Astrocyte (in vitro differentiated cells and primary cell): ENCODE results near the gene CNFN. TPM values are rescaled to one million over a fixed set of nuclear protein-coding genes. Genes with fewer than 3 reads are reported as not detected.

Source experiments
- DNase-seq: peaks from one replicate; pipeline ENCODE4 v3.0.0-alpha.2; 2010; ENCODE audit warnings: low read depth
- FAIRE-seq: peaks from 2 replicates; lab custom pipeline; 2011; peaks lifted over from hg19 to GRCh38; lab: Jason Lieb, UNC
- H2AFZ ChIP-seq: 2 replicates; pipeline ENCODE4 v1.6.0; 2012; ENCODE audit warnings: low read depth, low read length, inconsistent platforms
- H3K27ac ChIP-seq: 2 replicates; pipeline ENCODE4 v1.5.1; 2011; ENCODE audit warnings: low read depth, low read length, inconsistent platforms
- H3K27me3 ChIP-seq: 2 replicates; pipeline ENCODE4 v1.6.0; 2011; ENCODE audit warnings: low read length, inconsistent platforms; ENCODE audit not compliant: insufficient read depth
- H3K36me3 ChIP-seq: 2 replicates; pipeline ENCODE4 v1.5.1; 2011; ENCODE audit warnings: low read length, inconsistent platforms; ENCODE audit not compliant: insufficient read depth
- H3K4me1 ChIP-seq: 2 replicates; pipeline ENCODE4 v1.5.1; 2011; ENCODE audit warnings: low read length, inconsistent platforms; ENCODE audit not compliant: insufficient read depth
- H3K4me2 ChIP-seq: 2 replicates; pipeline ENCODE4 v1.6.0; 2012; ENCODE audit warnings: low read length, inconsistent platforms
- H3K4me3 ChIP-seq: 2 replicates; pipeline ENCODE4 v1.5.1; 2011; ENCODE audit warnings: low read depth, mild to moderate bottlenecking, low read length, inconsistent platforms; ENCODE audit not compliant: insufficient read depth
- H3K79me2 ChIP-seq: 2 replicates; pipeline ENCODE4 v1.6.0; 2012; ENCODE audit warnings: mild to moderate bottlenecking, low read length, inconsistent platforms; ENCODE audit not compliant: insufficient read depth
- H3K9ac ChIP-seq: 2 replicates; pipeline ENCODE4 v1.6.0; 2012; ENCODE audit warnings: mild to moderate bottlenecking, low read length, inconsistent platforms
- H3K9me3 ChIP-seq: 2 replicates; pipeline ENCODE4 v1.5.1; 2012; ENCODE audit warnings: low read depth, mild to moderate bottlenecking, low read length, inconsistent platforms; ENCODE audit not compliant: insufficient read depth
- H4K20me1 ChIP-seq: 2 replicates; pipeline ENCODE4 v1.6.0; 2012; ENCODE audit warnings: low read length, inconsistent platforms; ENCODE audit not compliant: insufficient read depth
- H3K27ac Mint-ChIP-seq: one replicate; pipeline ENCODE4 v1.8.0; 2021; ENCODE audit warnings: mild to moderate bottlenecking, mixed read lengths; ENCODE audit not compliant: unreplicated experiment
- H3K27me3 Mint-ChIP-seq: one replicate; pipeline ENCODE4 v1.8.0; 2021; ENCODE audit warnings: low read depth, mixed read lengths; ENCODE audit not compliant: unreplicated experiment
- H3K36me3 Mint-ChIP-seq: one replicate; pipeline ENCODE4 v1.8.0; 2021; ENCODE audit warnings: low read depth, mixed read lengths; ENCODE audit not compliant: unreplicated experiment
- H3K4me1 Mint-ChIP-seq: one replicate; pipeline ENCODE4 v1.8.0; 2021; ENCODE audit warnings: low read depth, mixed read lengths; ENCODE audit not compliant: unreplicated experiment
- H3K4me3 Mint-ChIP-seq: one replicate; pipeline ENCODE4 v1.8.0; 2021; ENCODE audit warnings: mild to moderate bottlenecking, moderate library complexity, mixed read lengths; ENCODE audit not compliant: unreplicated experiment
- H3K9me3 Mint-ChIP-seq: one replicate; pipeline ENCODE4 v1.8.0; 2021; ENCODE audit warnings: mild to moderate bottlenecking, mixed read lengths; ENCODE audit not compliant: unreplicated experiment
- CTCF ChIP-seq: IDR thresholded peaks from 2 replicates; pipeline ENCODE4 v1.5.1; 2011; ENCODE audit warnings: low read depth, mild to moderate bottlenecking, inconsistent platforms, low read length, moderate library complexity; ENCODE audit not compliant: insufficient read depth
- EZH2 ChIP-seq: IDR thresholded peaks from 2 replicates; pipeline ENCODE4 v1.6.1; 2012; ENCODE audit warnings: mild to moderate bottlenecking, low read length, inconsistent platforms; ENCODE audit not compliant: insufficient read depth
- total RNA-seq: library from RNA; stranded (reverse); gene quantifications from 2 replicates; pipeline ENCODE4 v1.2.1, GENCODE V29; 2021

CNFN gene
- total RNA-seq, 1 donor from 2014 or later, result 0.61 TPM

- no peaks in the 10 kb centered on the region for H3K36me3 ChIP-seq
- H3K4me1 Mint-ChIP-seq, result peaks cover 21% of the 10 kb centered on the region
- H2AFZ ChIP-seq, result no peak overlapping the region
- H3K9ac ChIP-seq, result no peak overlapping the region
- no peaks in the 10 kb centered on the region for H3K79me2 ChIP-seq
- FAIRE-seq (no peak), DNase-seq (no peak)
- no peak overlapping the region for H3K4me2 ChIP-seq
- peaks cover 11% of the 10 kb centered on the region for H4K20me1 ChIP-seq
- H3K36me3 Mint-ChIP-seq, result peaks cover 3% of the 10 kb centered on the region
- peaks cover 20% of the 10 kb centered on the region for H3K27me3 Mint-ChIP-seq
- no peak overlapping the region for H3K27ac Mint-ChIP-seq
- no peak overlapping the region for H3K27ac ChIP-seq
- no peaks in the 10 kb centered on the region for H3K9me3 Mint-ChIP-seq
- no peak overlapping the region for H3K4me3 ChIP-seq
- H3K9me3 ChIP-seq, result no peaks in the 10 kb centered on the region
- H3K4me1 ChIP-seq, result peaks cover 3% of the 10 kb centered on the region
- H3K27me3 ChIP-seq, result no peaks in the 10 kb centered on the region
- H3K4me3 Mint-ChIP-seq, result no peak overlapping the region
- TF ChIP-seq EZH2 (no peak), CTCF (no peak)
These were observed 20.3 kb upstream of the CNFN start for GRCh38 chr19:42410371-42410770.

GRCh38 chr19:42409477-42409876 lies 19.4 kb upstream of the CNFN start:
- Histone ChIP-seq H3K27ac (no peak overlapping the region), H3K4me1 (peaks cover 3% of the 10 kb centered on the region), H3K27me3 (no peaks in the 10 kb centered on the region), H3K4me3 (no peak overlapping the region), H4K20me1 (peaks cover 11% of the 10 kb centered on the region), H3K36me3 (no peaks in the 10 kb centered on the region), H2AFZ (no peak overlapping the region), H3K9me3 (no peaks in the 10 kb centered on the region), H3K4me2 (no peak overlapping the region), H3K79me2 (no peaks in the 10 kb centered on the region), H3K9ac (no peak overlapping the region)
- TF ChIP-seq CTCF (no peak), EZH2 (no peak)
- no peak overlapping the region for H3K27ac Mint-ChIP-seq
- no peak for DNase-seq
- peaks cover 21% of the 10 kb centered on the region for H3K4me1 Mint-ChIP-seq
- peaks cover 3% of the 10 kb centered on the region for H3K36me3 Mint-ChIP-seq
- peaks cover 18% of the 10 kb centered on the region for H3K27me3 Mint-ChIP-seq
- peak overlapping the region; percentile 64 for H3K4me3 Mint-ChIP-seq
- FAIRE-seq, result no peak
- no peaks in the 10 kb centered on the region for H3K9me3 Mint-ChIP-seq

GRCh38 chr19:42407816-42408175 lies 17.7 kb upstream of the CNFN start:
- Histone ChIP-seq H3K36me3 (no peaks in the 10 kb centered on the region), H4K20me1 (peaks cover 15% of the 10 kb centered on the region), H2AFZ (no peak overlapping the region), H3K4me1 (peaks cover 3% of the 10 kb centered on the region), H3K4me3 (no peak overlapping the region), H3K27ac (no peak overlapping the region), H3K27me3 (no peaks in the 10 kb centered on the region), H3K4me2 (no peak overlapping the region), H3K79me2 (no peaks in the 10 kb centered on the region), H3K9me3 (no peaks in the 10 kb centered on the region), H3K9ac (no peak overlapping the region)
- no peak for DNase-seq
- peaks cover 15% of the 10 kb centered on the region for H3K4me1 Mint-ChIP-seq
- no peak overlapping the region for H3K27ac Mint-ChIP-seq
- H3K36me3 Mint-ChIP-seq, result peaks cover 3% of the 10 kb centered on the region
- no peak overlapping the region for H3K4me3 Mint-ChIP-seq
- TF ChIP-seq EZH2, result no peak
- no peak for TF ChIP-seq CTCF
- H3K27me3 Mint-ChIP-seq, result peaks cover 14% of the 10 kb centered on the region
- FAIRE-seq, result no peak
- no peaks in the 10 kb centered on the region for H3K9me3 Mint-ChIP-seq
